ENCODE data around the gene PON1. TPM values are rescaled to one million over a fixed set of nuclear protein-coding genes. Genes with fewer than 3 reads are reported as not detected.

Gene PON1
- total RNA-seq = not detected
- long read RNA-seq = 0 reads

DNA sequence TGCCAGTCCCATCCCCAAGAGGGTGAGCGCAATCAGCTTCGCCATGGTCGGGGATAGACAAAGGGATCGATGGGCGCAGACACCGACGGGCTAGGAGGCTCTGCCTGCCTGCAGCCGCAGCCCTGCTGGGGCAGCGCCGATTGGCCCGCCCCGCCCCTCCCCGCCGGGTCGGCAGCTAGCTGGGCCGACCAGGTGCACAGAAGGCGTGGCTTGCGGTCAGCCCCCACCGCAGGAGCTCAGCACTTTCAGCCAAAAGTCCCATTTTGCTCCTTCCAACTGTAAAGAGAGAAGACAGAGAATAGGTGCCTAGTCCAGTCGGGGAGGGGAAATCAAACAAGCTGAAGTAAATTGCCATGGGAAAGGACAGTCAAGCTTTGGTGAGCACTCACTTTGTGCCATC, at the start of gene PON1:
TSS of gene PON1 (minus strand) at position 102 of the 400 bp plus-strand sequence. CDS start at position 45, 57 bp downstream.
- no peak for DNase-seq
- intact Hi-C loops (cut with micrococcal nuclease) = no loop called here
- ATAC-seq = no peak

DNA sequence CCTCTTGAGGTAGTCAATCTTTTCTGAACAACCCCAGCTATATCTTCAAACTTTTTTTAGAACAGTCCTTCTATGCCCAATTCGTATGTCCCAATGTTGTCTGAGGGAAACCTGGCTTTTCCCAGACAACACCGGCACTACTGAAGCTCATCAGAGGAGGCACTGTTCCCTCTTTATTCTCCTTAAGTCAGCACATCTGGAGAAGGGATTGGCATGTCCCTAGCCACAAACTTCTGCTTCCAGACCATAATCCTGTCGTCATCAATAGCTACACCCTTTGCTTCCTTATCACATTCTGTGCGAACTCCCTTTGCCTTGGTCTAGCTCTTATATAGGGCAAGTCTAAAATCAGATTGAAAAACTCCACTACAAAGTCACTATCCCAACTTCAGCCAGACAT, 49.0 kb upstream of the PON1 start:
- DNase-seq (no peak), ATAC-seq (no peak)
- intact Hi-C loops (cut with micrococcal nuclease) = no loop called here

DNA sequence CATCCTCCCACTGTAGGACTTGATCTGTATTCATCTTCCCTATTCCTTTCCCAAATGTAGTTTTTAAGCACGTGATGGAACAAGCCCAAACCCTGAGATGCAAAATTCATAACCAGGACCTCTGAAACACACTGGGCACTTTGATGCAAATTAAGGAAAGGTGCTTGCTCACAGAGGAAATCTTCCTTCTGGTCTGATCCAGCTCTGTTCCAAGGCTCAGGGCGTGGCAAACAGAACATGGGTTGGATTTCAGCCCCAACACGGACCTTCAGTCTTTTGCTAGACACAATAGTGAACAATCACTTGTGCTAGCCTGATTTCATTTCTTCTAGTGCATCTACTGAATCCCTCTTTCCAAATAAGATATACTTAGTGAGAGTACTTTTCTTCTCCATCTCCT, 43.9 kb upstream of the PON1 start:
- no peak for ATAC-seq
- intact Hi-C loops (cut with micrococcal nuclease) = no loop called here
- no peak for DNase-seq

DNA sequence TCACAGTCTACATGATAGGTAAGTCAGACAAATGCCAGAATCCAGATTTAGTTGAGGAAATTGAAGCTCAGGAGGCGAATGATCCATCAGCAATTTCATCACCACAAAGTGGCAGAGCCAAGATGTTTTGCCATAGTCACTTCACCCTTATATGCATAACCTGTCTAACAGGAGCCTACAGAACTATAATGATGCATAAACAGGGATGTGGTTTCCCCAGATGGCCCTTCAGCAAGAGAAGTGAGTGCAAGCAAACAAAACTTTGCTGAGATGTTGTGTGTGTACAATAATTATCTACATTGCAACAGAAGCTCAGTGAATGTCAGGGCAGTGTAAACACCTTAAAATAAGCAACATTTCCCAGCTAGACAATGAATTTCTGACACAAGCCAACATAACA, 43.3 kb upstream of the PON1 start:
- DNase-seq (no peak), ATAC-seq (no peak)
- intact Hi-C loops (cut with micrococcal nuclease) = no loop called here

DNA sequence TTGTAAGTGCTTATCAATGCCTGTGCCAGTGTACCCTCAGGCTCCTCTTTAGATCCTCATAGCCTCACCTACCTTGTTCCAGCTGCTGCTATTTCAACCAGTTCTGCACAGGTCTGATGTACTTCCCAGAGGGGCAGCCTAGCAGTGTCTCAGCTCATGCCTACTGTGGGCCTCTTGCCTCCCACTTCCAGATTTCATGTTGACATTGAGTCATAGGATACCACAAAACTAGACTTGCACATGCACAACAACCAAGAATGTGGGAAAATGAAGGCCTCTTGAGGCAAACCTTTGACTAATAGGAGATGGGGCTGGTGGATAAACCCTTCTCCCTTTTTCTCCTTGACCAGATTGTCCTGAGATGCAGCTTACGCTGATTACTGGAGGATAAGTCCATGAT, 40.8 kb upstream of the PON1 start:
- DNase-seq = no peak
- intact Hi-C loops (cut with micrococcal nuclease) = no loop called here
- no peak for ATAC-seq

DNA sequence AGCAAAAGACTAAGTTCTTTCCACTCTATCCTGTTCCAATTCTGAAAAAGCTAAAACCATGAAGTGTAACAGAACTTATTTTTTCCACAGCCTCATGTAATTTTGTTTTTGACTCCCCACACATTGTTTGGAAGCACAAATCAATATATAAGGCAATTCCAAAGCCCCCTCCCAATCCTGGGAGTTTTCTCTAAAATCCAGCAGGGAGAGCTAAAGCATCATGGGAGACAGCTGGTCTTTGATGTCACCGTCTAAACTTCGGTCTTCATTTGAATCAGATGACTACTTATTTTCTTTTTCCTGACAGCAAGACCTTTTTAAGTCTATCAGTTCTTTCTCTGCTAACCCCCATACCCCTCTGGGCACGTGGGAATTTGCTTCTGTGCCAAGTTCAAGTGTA, 33.3 kb upstream of the PON1 start:
- intact Hi-C loops (cut with micrococcal nuclease) = no loop called here
- no peak for ATAC-seq
- no peak for DNase-seq

DNA sequence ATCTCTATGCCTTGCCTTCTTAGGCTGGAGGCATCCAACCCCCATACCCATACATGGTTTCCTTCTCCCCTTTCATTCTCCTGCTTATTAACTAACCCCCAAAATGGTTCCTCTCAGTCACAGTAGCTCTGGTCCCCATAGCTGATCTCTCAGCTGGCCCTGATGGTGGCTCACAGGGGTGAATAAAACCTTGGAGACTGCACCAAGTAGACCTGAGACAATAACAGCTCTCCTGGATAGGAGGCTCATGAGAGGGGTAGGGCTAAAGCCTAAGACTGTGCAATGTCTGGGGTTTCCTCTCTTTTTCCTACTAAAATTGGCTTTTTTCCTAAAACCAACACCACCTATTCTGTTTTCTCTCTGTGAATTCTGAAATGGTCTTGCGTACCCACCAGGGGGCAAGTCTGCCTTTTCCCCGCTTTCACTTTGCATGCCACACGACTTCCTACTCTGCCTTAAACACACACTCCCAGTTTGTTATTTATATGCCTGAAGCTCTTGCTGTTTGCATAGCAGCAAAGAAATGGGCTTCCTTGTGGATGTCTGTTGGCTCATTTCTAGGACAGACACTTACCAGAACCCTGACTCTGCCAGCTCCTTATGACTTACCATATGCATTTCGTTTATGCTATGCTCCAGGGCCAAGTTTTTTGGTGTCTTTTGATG, 18.4 kb upstream of the PON1 start:
- intact Hi-C loops (cut with micrococcal nuclease) = no loop called here
- ATAC-seq (no peak), DNase-seq (no peak)

DNA sequence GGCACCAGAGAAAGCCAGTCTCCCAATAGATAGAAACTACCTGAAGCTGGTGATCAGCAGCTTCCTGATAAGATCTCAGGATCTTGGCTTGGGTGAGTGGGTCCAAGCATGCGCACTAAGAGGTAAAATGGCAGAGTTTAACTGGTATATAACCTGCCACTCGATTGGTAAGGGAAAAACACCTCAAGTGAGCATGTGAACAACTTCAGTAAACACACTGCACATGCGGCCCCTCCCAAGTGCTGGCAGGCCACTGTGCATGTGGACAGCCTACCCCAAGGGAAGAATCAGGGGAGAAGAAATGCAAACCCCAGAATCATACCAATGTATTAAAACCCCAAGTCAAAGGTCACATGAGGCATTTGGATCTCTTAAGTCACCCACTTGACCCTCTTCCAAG, 17.7 kb upstream of the PON1 start:
- no peak for DNase-seq
- intact Hi-C loops (cut with micrococcal nuclease) = no loop called here

DNA sequence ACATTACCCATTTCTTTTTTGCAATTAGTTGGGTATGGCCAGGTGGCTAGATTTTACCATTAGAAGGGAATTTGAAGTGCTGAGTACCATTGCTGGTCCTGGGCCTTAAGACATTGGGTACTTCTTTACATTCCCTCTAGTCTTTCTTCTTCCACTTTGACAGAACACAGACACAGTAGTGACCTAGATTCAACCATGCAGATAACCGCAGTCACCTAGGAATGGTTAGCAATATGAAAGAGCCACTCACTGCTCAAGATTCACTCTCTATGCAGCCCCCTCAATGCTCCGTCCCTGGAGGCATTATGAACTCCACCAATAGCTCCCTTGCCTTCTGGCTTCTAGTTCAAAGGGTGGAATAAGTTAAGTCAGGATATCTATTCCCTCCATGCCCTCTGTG, 16.2 kb upstream of the PON1 start:
- no peak for DNase-seq
- ATAC-seq = no peak
- intact Hi-C loops (cut with micrococcal nuclease) = no loop called here

More for the DNA sequence above, 17.7 kb upstream of the PON1 start:
- ATAC-seq = no peak

DNA sequence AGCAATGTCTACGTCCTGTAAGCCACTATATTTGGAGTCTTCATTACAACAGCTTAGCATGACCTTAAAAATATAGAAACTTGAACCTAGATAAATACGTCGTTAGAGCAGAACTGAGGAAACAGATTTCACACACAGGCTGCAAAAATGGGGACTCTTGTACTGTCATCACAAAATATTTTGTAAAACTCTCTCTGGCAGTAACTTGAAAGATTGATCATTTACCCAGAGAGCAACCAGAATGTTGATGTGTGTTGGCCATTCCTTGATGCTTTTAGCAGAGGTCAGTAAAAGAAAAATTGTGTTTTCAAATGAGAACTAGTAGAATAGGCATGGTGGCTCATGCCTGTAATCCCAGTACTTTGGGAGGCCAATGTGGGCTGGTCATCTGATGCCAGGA, 14.5 kb upstream of the PON1 start:
- no peak for DNase-seq
- no peak for ATAC-seq

DNA sequence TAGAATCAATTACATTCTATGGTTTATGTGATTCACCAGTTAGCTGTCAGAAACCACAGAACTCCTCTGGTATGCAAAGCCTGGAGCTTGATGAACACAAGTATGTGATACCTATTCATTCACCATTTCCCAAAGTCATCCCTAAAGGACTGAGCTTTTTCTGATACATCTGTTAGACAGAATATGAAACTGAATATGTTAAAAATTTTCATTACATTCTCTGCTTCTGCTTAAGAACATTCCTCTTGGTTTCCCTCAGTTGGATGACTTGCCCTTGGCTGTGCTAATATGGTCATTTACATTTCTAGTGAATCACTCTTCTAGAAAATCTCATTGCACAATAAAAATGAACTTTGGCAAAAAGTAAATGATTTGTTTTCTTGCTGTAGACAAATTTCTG, 10.8 kb upstream of the PON1 start:
- ATAC-seq (no peak), DNase-seq (no peak)
- intact Hi-C loops (cut with micrococcal nuclease) = no loop called here

More for the DNA sequence above, 14.5 kb upstream of the PON1 start:
- intact Hi-C loops (cut with micrococcal nuclease) = no loop called here

DNA sequence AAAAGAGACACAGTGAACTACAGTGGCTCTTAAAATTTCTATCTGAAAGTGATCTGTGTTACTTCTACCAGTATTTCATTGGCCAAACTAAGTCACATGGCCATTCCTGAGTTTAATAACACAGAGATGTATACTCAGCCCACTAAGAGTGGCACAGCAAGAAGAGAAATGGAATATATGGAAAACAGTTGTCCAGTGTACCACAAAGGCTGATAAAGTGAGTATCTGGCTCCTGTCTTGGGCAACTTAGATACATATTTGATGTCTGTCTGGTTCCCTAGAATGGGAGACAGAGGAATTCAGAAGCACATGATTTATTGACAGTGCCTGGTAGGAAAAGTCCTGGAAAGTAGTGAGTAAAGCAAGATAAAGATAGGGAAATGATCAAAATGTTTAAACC, 10.1 kb upstream of the PON1 start:
- ATAC-seq = no peak

DNA sequence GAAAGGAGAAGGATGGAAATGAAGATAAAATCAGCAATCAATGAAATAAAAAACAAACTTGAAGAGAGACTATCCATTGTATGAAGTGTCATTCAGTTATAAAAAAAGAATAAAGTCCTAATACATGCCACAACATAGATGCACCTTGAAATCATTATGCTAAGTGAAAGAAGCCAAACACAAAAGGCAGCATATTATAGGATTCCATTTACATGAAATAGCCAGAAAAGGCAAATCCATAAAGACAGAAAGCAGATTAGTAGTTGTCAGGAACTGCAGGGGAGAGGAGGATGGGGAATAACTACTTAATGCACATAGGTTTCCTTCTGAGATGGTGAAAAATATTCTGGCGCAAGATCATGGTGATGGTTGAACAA, 6.6 kb upstream of the PON1 start:
- DNase-seq = no peak
- no peak for ATAC-seq
- intact Hi-C loops (cut with micrococcal nuclease) = no loop called here

More for the DNA sequence above, 10.1 kb upstream of the PON1 start:
- intact Hi-C loops (cut with micrococcal nuclease) = no loop called here
- DNase-seq = no peak

DNA sequence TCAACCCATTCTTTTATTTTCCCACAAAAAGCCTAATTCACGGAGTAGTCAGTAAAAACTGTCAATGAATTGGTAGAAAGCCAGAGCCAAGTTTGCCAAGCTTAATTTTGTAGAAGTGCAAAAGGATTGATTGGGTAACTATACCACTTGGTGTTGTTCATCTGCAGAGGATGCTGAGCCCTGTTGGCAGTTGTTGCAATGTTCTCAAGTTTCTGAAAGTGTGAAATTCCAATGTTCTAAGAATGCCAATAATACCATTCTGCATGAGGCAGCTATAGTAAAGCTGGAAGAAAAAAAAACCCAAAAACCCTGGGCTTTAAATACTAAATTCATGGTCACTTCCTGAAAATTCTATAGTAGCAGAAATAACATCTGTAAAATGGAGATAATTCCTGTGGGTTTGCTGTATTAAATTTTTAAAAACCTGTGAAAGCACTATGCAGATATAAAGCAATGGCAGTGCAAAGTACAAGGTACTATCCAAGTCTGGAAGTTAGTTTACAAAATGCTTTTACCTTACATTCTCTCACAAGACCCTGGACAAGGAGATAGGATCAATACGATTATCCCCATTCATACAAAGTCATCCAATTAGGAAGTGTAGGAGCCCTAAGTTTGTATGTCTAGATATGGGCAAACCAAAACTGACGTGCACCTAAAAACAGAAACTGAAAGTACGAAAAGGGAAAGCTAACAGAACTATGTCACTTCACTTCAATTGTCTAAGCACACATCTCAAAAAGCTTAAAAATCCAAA, 6.0 kb upstream of the PON1 start:
- intact Hi-C loops (cut with micrococcal nuclease) = no loop called here
- DNase-seq (no peak), ATAC-seq (no peak)

DNA sequence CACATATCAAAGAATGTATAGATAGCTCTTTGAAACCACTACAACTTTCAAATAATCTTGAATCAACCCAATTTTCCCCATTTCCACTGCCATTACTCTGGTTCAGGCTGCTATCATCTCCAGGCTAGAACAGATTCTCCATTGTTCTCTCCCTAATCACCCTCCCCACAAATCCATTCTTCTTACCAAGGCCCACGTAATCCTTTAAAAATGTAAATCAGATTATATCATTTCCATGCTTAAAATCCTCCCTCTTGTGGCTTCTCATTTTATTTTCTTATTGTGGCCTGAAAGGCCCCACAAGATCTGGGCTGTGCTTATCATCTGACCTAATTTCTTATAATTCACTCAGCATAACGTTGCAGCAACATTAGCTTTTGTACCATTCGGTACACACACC, 3.0 kb upstream of the PON1 start:
- intact Hi-C loops (cut with micrococcal nuclease) = no loop called here
- ATAC-seq (no peak), DNase-seq (no peak)

DNA sequence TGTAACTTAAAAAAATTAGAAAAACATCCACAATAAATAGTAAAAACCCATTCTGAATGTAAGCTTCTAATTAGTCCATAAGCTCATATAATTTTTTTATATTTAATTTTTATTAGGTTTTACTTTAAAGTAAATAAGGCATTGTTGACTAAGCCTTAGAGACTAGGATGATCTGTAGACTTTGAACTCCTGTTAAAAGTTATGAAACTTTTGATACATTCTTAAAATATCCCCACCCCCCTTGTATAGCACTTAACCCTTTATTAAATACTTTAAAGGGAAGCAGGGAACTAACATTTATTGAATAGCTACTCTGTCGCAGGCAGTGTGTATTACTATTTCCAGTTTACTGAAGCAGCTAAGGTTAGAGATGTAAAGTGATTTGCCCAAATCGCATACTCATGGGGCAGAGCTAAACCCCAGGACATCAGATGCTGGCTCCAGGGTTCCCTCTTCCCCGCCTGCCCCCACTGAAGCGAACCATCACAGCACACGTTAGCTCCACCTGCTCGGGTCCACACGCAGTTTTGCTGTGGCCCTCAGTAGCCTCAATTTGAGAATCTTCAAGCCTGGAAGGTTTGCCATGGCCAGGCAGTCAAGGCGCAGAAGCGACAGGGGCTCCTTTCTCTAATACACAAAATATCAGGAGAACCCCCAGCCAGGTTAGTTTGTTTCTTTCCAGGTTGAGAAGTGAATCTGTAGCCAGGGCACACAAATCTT, 762 bp downstream of the PON1 start:
- intact Hi-C loops (cut with micrococcal nuclease) = no loop called here
- no peak for DNase-seq
- no peak for ATAC-seq

DNA sequence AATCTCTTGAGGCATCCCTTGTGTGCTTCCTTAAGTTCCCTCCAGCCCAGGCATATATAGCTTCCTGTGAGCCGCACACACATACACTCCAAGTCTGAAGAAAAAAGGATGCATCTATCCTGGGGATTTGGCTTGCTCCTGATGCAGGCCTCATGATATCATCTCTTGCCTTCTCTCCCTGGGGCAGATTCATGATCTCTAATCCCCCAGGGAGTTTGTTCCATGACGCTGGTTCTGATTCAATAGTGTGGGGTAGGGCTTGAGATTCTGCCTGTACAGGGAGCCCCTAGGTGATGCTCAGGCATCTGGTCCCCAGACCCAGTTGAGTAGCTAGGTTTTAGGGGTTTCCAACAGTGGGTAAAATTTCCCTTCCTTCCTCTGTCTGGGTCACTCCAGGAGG, 1.5 kb downstream of the PON1 start:
- no peak for DNase-seq
- no peak for ATAC-seq
- intact Hi-C loops (cut with micrococcal nuclease) = no loop called here

DNA sequence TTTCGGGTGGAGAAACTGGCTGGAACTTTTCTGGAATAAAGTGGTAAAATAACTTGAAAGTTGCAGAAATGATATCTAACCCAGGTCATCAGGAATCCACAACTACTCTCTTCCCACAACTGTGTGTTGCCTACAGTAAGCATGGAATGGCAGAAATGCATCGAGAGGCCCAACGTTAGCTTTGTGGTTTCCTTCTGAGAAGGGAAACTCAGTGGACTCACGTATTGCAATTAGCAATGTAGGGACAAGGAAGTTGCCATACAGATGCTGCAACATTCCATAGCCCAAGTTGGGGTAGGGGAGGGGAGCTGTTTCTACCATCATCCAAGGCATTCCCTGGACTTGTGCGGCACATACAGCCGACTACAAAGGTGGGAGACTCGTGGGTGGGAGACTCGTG, 1.9 kb downstream of the PON1 start:
- intact Hi-C loops (cut with micrococcal nuclease) = no loop called here
- DNase-seq (no peak), ATAC-seq (no peak)

DNA sequence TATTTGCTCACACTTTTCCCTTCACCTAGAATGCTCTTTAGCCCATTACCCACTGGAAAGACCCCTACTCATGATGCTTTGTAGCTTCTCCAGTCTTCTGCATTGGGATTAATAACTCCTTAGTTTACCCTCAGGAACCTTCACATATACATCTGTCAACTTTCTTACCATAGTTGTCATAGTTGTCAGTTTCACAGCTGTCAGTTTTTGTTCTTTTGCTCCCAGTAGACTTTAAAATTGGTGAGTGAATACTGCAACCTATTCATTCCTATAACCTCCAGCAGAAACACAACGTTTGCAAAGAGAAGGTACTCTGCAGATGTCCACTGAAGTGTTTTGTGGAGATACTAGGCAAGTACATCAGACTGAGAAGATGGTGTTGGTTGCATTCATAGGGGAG, 2.6 kb downstream of the PON1 start:
- no peak for ATAC-seq
- intact Hi-C loops (cut with micrococcal nuclease) = no loop called here

DNA sequence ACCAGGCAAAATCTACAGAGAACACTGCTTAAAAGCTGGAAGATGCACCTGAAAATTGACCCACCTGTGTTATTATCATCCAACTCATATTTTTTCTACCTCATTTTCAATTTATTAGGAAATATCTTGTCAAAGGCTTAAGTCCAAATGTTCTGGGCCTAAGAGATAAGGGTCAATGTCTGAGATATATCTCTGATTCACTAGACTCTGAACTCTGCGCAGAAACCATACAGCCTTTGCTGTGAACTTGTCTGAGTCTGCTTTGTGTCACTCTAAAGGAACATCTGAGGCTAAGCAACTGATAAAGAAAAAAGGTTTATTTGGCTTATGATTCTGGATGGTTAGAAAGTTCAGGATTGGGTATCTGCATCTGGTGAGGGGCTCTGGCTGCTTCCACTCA, 3.7 kb downstream of the PON1 start:
- intact Hi-C loops (cut with micrococcal nuclease) = no loop called here
- ATAC-seq (no peak), DNase-seq (no peak)

More for the DNA sequence above, 2.6 kb downstream of the PON1 start:
- no peak for DNase-seq
